Glomerular visceral epithelial cell (primary cell): ENCODE data around the gene CACNA1H.
"Not testable (repeated sequence)": the region's sequence is repeated elsewhere in the genome, so short reads cannot be mapped to it uniquely, and the experiment has no call there.

Experiments used
- DNase-seq: peaks from one replicate; pipeline ENCODE4 v3.0.0-alpha.2; 2016; ENCODE audit errors: extremely low spot score

CACNA1H gene

GRCh38 chr16:1224558-1224957, 71.7 kb downstream of the CACNA1H start:
- no peak for DNase-seq

- no peak for DNase-seq
Measured at GRCh38 chr16:1225051-1225451, 72.1 kb downstream of the CACNA1H start, which contains the start of gene TPSG1. TSS of gene TPSG1 (minus strand) at chr16:1225268. CDS start at chr16:1225252, 16 bp downstream.

- DNase-seq: peak; percentile 7
Measured at GRCh38 chr16:1225728-1226311, 72.9 kb downstream of the CACNA1H start.

GRCh38 chr16:1226692-1227091, 73.8 kb downstream of the CACNA1H start:
- not testable (repeated sequence) for DNase-seq

GRCh38 chr16:1228227-1228626, 75.3 kb downstream of the CACNA1H start:
- DNase-seq: not testable (repeated sequence)

GRCh38 chr16:1229476-1229875, 76.6 kb downstream of the CACNA1H start:
- DNase-seq: not testable (repeated sequence)

- DNase-seq: not testable (repeated sequence)
Measured at GRCh38 chr16:1230084-1230470, 77.2 kb downstream of the CACNA1H start, which contains the start of gene TPSB2. TSS of gene TPSB2 (minus strand) at chr16:1230184. CDS start at chr16:1229951, 233 bp downstream.

GRCh38 chr16:1230471-1231212, 77.7 kb downstream of the CACNA1H start:
- not testable (repeated sequence) for DNase-seq

- DNase-seq: not testable (repeated sequence)
Measured at GRCh38 chr16:1231301-1231700, 78.4 kb downstream of the CACNA1H start.

GRCh38 chr16:1232049-1232748, 79.3 kb downstream of the CACNA1H start:
- DNase-seq: not testable (repeated sequence)

- not testable (repeated sequence) for DNase-seq
Measured at GRCh38 chr16:1236659-1237058, 83.8 kb downstream of the CACNA1H start.

GRCh38 chr16:1237990-1238389, 85.1 kb downstream of the CACNA1H start:
- DNase-seq: no peak

- not testable (repeated sequence) for DNase-seq
Measured at GRCh38 chr16:1238909-1239308, 86.0 kb downstream of the CACNA1H start.

GRCh38 chr16:1239575-1239974, 86.7 kb downstream of the CACNA1H start:
- not testable (repeated sequence) for DNase-seq

GRCh38 chr16:1240436-1240835, 87.5 kb downstream of the CACNA1H start, which contains the start of gene TPSAB1:
TSS of gene TPSAB1 (plus strand) at chr16:1240705. CDS start at chr16:1240939, 234 bp downstream.
- DNase-seq: not testable (repeated sequence)

- not testable (repeated sequence) for DNase-seq
Measured at GRCh38 chr16:1241081-1241480, 88.2 kb downstream of the CACNA1H start.

- DNase-seq: not testable (repeated sequence)
Measured at GRCh38 chr16:1243363-1243762, 90.5 kb downstream of the CACNA1H start.

GRCh38 chr16:1243907-1244850, 91.3 kb downstream of the CACNA1H start:
- DNase-seq: not testable (repeated sequence)

GRCh38 chr16:1244881-1245280, 92.0 kb downstream of the CACNA1H start:
- DNase-seq: no peak

GRCh38 chr16:1245452-1246020, 92.6 kb downstream of the CACNA1H start:
- DNase-seq: no peak
